Gastroesophageal sphincter (tissue), 4 donors: ENCODE measurements around the gene KPNA3. TPM values are rescaled to one million over a fixed set of nuclear protein-coding genes. Genes with fewer than 3 reads are reported as not detected.

Experiments
- ATAC-seq: fragments of 150-250 bp; one replicate; pipeline ENCODE4 v1.9.1; 2016; ENCODE audit warnings: mild to moderate bottlenecking, moderate library complexity
- H3K27ac ChIP-seq, 4 donors: fragments of 200-600 bp; sonication (generic) in 3 of 4; 1 replicate in 3 of 4; 2 replicates in 1 of 4; pipeline ENCODE4 v1.5.1; 2016 to 2019
- H3K27me3 ChIP-seq: fragments of 200-600 bp; sonication (generic); one replicate; pipeline ENCODE4 v1.5.1; 2019
- H3K36me3 ChIP-seq, 2 donors: fragments of 200-600 bp; sonication (generic); one replicate each; pipeline ENCODE4 v1.5.1; 2019; ENCODE audit warnings: control low read depth in 1 of 2
- H3K4me1 ChIP-seq, 3 donors: fragments of 200-600 bp; sonication (generic); 1 replicate in 2 of 3; 2 replicates in 1 of 3; pipeline ENCODE4 v1.5.1; 2016 to 2019; ENCODE audit warnings: control low read depth in 2 of 3
- H3K4me3 ChIP-seq, 2 donors: fragments of 200-600 bp; sonication (generic); one replicate each; pipeline ENCODE4 v1.5.1; 2019; ENCODE audit warnings: mild to moderate bottlenecking in 1 of 2, moderate library complexity in 1 of 2
- H3K9me3 ChIP-seq, 3 donors: fragments of 200-600 bp; sonication (generic); one replicate each; pipeline ENCODE4 v1.5.1; 2017 to 2019; ENCODE audit warnings: control low read depth in 2 of 3
- CTCF ChIP-seq, 4 experiments: fragments of 200-600 bp in 2 of 4; fragments of 450-650 bp in 2 of 4; sonication (generic) in 1 of 4; IDR thresholded peaks; one replicate each; pipeline ENCODE4 v1.5.1; 2017 to 2019; ENCODE audit warnings: antibody characterized with exemption in 4 of 4, mild to moderate bottlenecking in 2 of 4, moderate library complexity in 2 of 4
- EP300 ChIP-seq: sonication (generic); formaldehyde crosslinking; IDR thresholded peaks from one replicate; pipeline ENCODE4 v1.6.1; 2017; ENCODE audit warnings: antibody characterized with exemption, mild to moderate bottlenecking
- POLR2A ChIP-seq, 2 donors: fragments of 450-650 bp; IDR thresholded peaks; one replicate each; pipeline ENCODE4 v1.6.1; 2017; ENCODE audit warnings: antibody characterized with exemption in 2 of 2, mild to moderate bottlenecking in 2 of 2, moderate library complexity in 1 of 2
- POLR2AphosphoS5 ChIP-seq: sonication (generic); formaldehyde crosslinking; IDR thresholded peaks from one replicate; pipeline ENCODE4 v1.6.1; 2017; ENCODE audit warnings: antibody characterized with exemption
- WGBS, 2 donors: methylation state at CpG; one replicate each; pipeline ENCODE4 v1.1.5; 2018; ENCODE audit warnings: low coverage in 1 of 2; 5-methylcytosine and 5-hydroxymethylcytosine counted together
- total RNA-seq, 4 donors: library from RNA; depleted of rRNA; stranded (reverse); fragments of >200 nt; gene quantifications; one replicate each; pipeline ENCODE4 v1.1.0, GENCODE V29; 2016

The KPNA3 gene
- total RNA-seq, 4 donors from 2014 or later = 41.2 to 67.5 (median 55.8) TPM

- WGBS, 2 donors = 100% methylated on average over 1 to 2 of the region's 2 CpGs
- Histone ChIP-seq H3K27me3 (no peaks in the 10 kb centered on the region), H3K4me3 (no peak overlapping the region), H3K4me1 (no peaks in the 10 kb centered on the region), H3K9me3 (no peaks in the 10 kb centered on the region), H3K27ac (no peak overlapping the region), H3K36me3 (peaks cover 0 to 29% of the 10 kb centered on the region in 2 donors)
- TF ChIP-seq POLR2AphosphoS5 = no peak
- TF ChIP-seq POLR2A (IDR thresholded peaks at IDR 0.05) = no peak
- TF ChIP-seq CTCF (IDR thresholded peaks at IDR 0.05) = no peak
- TF ChIP-seq EP300 = no peak
- ATAC-seq = no peak
Observed at GRCh38 chr13:49740870-49741269, 51.6 kb downstream of the KPNA3 start.

GRCh38 chr13:49739498-49740187 lies 52.8 kb downstream of the KPNA3 start:
- Histone ChIP-seq H3K9me3 (no peaks in the 10 kb centered on the region), H3K4me3 (no peak overlapping the region), H3K4me1 (no peaks in the 10 kb centered on the region), H3K27ac (no peak overlapping the region), H3K36me3 (peaks cover 0 to 17% of the 10 kb centered on the region in 2 donors), H3K27me3 (no peaks in the 10 kb centered on the region)
- 91 to 93% methylated on average over 4 to 5 of the region's 5 CpGs for WGBS, 2 donors
- TF ChIP-seq CTCF (IDR thresholded peaks at IDR 0.05) = no peak
- no peak for TF ChIP-seq POLR2AphosphoS5
- TF ChIP-seq POLR2A (IDR thresholded peaks at IDR 0.05) = no peak
- no peak for TF ChIP-seq EP300
- no peak for ATAC-seq

- WGBS, 2 donors = 89 to 90% methylated on average over 8 to 9 of the region's 12 CpGs
- H3K27ac ChIP-seq = no peak overlapping the region
- H3K9me3 ChIP-seq = no peaks in the 10 kb centered on the region
- TF ChIP-seq CTCF (IDR thresholded peaks at IDR 0.05) = no peak
- no peak for TF ChIP-seq EP300
- no peak for TF ChIP-seq POLR2A (IDR thresholded peaks at IDR 0.05)
- TF ChIP-seq POLR2AphosphoS5 = no peak
- ATAC-seq = no peak
- no peaks in the 10 kb centered on the region for H3K4me1 ChIP-seq
- peaks cover 0 to 31% of the 10 kb centered on the region in 2 donors for H3K36me3 ChIP-seq
- no peak overlapping the region for H3K4me3 ChIP-seq
- H3K27me3 ChIP-seq = no peaks in the 10 kb centered on the region
Observed at GRCh38 chr13:49733181-49733951, 59.1 kb downstream of the KPNA3 start.

DNA sequence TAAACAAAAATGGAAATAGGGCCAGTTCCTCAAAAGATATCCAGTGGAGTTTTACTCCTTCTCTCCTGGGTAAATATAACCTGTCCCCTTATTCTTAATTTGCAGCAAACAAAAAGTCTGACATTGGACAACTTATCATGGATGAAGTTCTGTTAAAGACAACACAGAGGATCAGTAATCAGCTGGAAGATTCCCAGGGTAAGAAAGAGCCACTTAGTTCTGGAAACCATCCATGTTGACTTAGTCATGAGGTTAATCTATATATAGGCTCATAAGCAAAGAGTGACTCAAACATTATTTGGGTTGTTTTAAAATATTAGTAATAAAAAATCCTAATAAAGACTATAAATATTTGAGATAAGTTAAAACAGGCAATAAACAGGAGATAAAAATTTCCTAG lies 60.7 kb downstream of the KPNA3 start:
- H3K4me3 ChIP-seq = no peak overlapping the region
- H3K27ac ChIP-seq = no peak overlapping the region
- no peak for ATAC-seq
- H3K4me1 ChIP-seq = no peaks in the 10 kb centered on the region
- H3K36me3 ChIP-seq = peaks cover 0 to 45% of the 10 kb centered on the region in 2 donors
- no peaks in the 10 kb centered on the region for H3K27me3 ChIP-seq
- TF ChIP-seq EP300 (no peak), CTCF (IDR thresholded peaks at IDR 0.05) (no peak), POLR2A (IDR thresholded peaks at IDR 0.05) (no peak), POLR2AphosphoS5 (no peak)
- H3K9me3 ChIP-seq = no peaks in the 10 kb centered on the region

GRCh38 chr13:49716615-49717014 lies 75.9 kb downstream of the KPNA3 start:
- Histone ChIP-seq H3K4me1 (no peaks in the 10 kb centered on the region), H3K36me3 (peaks cover 0 to 71% of the 10 kb centered on the region in 2 donors), H3K27ac (no peak overlapping the region), H3K9me3 (peaks cover 0 to 20% (median 0%) of the 10 kb centered on the region in 3 donors), H3K27me3 (no peaks in the 10 kb centered on the region), H3K4me3 (no peak overlapping the region)
- WGBS, 2 donors = 91 to 93% methylated on average over 4 to 6 of the region's 6 CpGs
- TF ChIP-seq EP300 (no peak), POLR2A (IDR thresholded peaks at IDR 0.05) (no peak), POLR2AphosphoS5 (no peak), CTCF (IDR thresholded peaks at IDR 0.05) (no peak)
- ATAC-seq = no peak
